CD4-positive, alpha-beta T cell treated with Interleukin-17A for 1 hour (primary cell): Measurements from ENCODE around the gene PDE2A.

ENCODE experiments used
- DNase-seq: peaks from one replicate; pipeline ENCODE4 v3.0.0-alpha.2; 2020

The PDE2A gene

GRCh38 chr11:72704028-72704782 is 30.0 kb upstream of the PDE2A start:
- no peak for DNase-seq

GRCh38 chr11:72703267-72704008 is 29.2 kb upstream of the PDE2A start:
- DNase-seq = no peak

- DNase-seq = no peak
Observed at GRCh38 chr11:72702577-72703241, 28.5 kb upstream of the PDE2A start.

- DNase-seq = no peak
Observed at GRCh38 chr11:72702096-72702495, 27.9 kb upstream of the PDE2A start.

GRCh38 chr11:72701466-72701865 is 27.2 kb upstream of the PDE2A start:
- no peak for DNase-seq

GRCh38 chr11:72700146-72700545 is 25.9 kb upstream of the PDE2A start:
- no peak for DNase-seq

GRCh38 chr11:72697814-72698213 is 23.6 kb upstream of the PDE2A start:
- no peak for DNase-seq

GRCh38 chr11:72696866-72697700 is 22.9 kb upstream of the PDE2A start:
- DNase-seq = no peak

GRCh38 chr11:72695354-72695753 is 21.1 kb upstream of the PDE2A start:
- DNase-seq = no peak

- no peak for DNase-seq
Observed at GRCh38 chr11:72693271-72693968, 19.2 kb upstream of the PDE2A start.

GRCh38 chr11:72692498-72693237 is 18.4 kb upstream of the PDE2A start:
- DNase-seq = no peak

GRCh38 chr11:72690166-72690565 is 15.9 kb upstream of the PDE2A start:
- DNase-seq = no peak

- no peak for DNase-seq
Observed at GRCh38 chr11:72688929-72689328, 14.7 kb upstream of the PDE2A start.

GRCh38 chr11:72688486-72688885 is 14.3 kb upstream of the PDE2A start:
- no peak for DNase-seq

GRCh38 chr11:72687326-72687725 is 13.1 kb upstream of the PDE2A start:
- no peak for DNase-seq

GRCh38 chr11:72686639-72687220 is 12.5 kb upstream of the PDE2A start:
- no peak for DNase-seq

- DNase-seq = no peak
Observed at GRCh38 chr11:72685560-72686480, 11.6 kb upstream of the PDE2A start.

- peak; percentile 46 for DNase-seq
Observed at GRCh38 chr11:72684236-72684912, 10.2 kb upstream of the PDE2A start.

- peak; percentile 61 for DNase-seq
Observed at GRCh38 chr11:72683782-72684200, 9.6 kb upstream of the PDE2A start.
